DOHH2 (cell line): Measurements from ENCODE around the gene CEACAM5.

Source experiments
- H3F3A ChIP-seq: fragments of 200-600 bp; sonication (generic), shearing (Covaris generic); 2 replicates; pipeline ENCODE4 v1.6.0; 2016; ENCODE audit warnings: antibody characterized with exemption, mild to moderate bottlenecking; ENCODE audit not compliant: control insufficient read depth, insufficient read depth
- H3K27ac ChIP-seq: fragments of 200-600 bp; sonication (generic); 2 replicates; pipeline ENCODE4 v1.5.1; 2014; ENCODE audit warnings: low read depth, mild to moderate bottlenecking, low read length, moderate library complexity
- H3K27me3 ChIP-seq: fragments of 200-600 bp; sonication (generic); 2 replicates; pipeline ENCODE4 v1.6.1; 2014; ENCODE audit warnings: mild to moderate bottlenecking, low read length, mixed read lengths; ENCODE audit not compliant: control insufficient read depth
- H3K36me3 ChIP-seq: fragments of 200-600 bp; sonication (generic); 2 replicates; pipeline ENCODE4 v1.6.1; 2014; ENCODE audit warnings: mild to moderate bottlenecking, low read length, moderate library complexity, mixed read lengths; ENCODE audit not compliant: control insufficient read depth
- H3K4me1 ChIP-seq: fragments of 200-600 bp; sonication (generic); 2 replicates; pipeline ENCODE4 v1.6.1; 2014; ENCODE audit warnings: mild to moderate bottlenecking, low read length, mixed read lengths; ENCODE audit not compliant: control insufficient read depth
- H3K4me2 ChIP-seq: fragments of 200-600 bp; sonication (generic); 2 replicates; pipeline ENCODE4 v1.6.0; 2014; ENCODE audit warnings: mild to moderate bottlenecking, low read length, moderate library complexity
- H3K4me3 ChIP-seq: fragments of 200-600 bp; sonication (generic); 2 replicates; pipeline ENCODE4 v1.5.1; 2014; ENCODE audit warnings: mild to moderate bottlenecking, low read length, mixed read lengths
- H3K79me2 ChIP-seq: fragments of 200-600 bp; sonication (generic); 2 replicates; pipeline ENCODE4 v1.6.1; 2014; ENCODE audit warnings: mild to moderate bottlenecking, low read length, mixed read lengths; ENCODE audit not compliant: control insufficient read depth
- H3K9me2 ChIP-seq: fragments of 200-600 bp; sonication (generic); replicated peaks from 2 replicates; pipeline ENCODE4 v1.6.1; 2014; ENCODE audit warnings: mild to moderate bottlenecking, low read length, mixed read lengths; ENCODE audit not compliant: control insufficient read depth
- H3K9me3 ChIP-seq: fragments of 200-600 bp; sonication (generic); 2 replicates; pipeline ENCODE4 v1.6.1; 2014; ENCODE audit warnings: antibody characterized with exemption, low read length, mixed read lengths; ENCODE audit not compliant: control insufficient read depth, insufficient read depth
- H4K20me1 ChIP-seq: fragments of 200-600 bp; sonication (generic); 2 replicates; pipeline ENCODE4 v1.6.0; 2014; ENCODE audit warnings: low read depth, mild to moderate bottlenecking, antibody characterized with exemption, low read length, moderate library complexity; ENCODE audit not compliant: control insufficient read depth, insufficient read depth
- CTCF ChIP-seq: fragments of 200-600 bp; sonication (generic); IDR thresholded peaks from one replicate; pipeline ENCODE4 v1.5.1; 2014; ENCODE audit warnings: antibody characterized with exemption, mild to moderate bottlenecking, low read depth, low read length; ENCODE audit not compliant: poor library complexity, severe bottlenecking
- EZH2phosphoT487 ChIP-seq: fragments of 200-600 bp; sonication (generic); IDR thresholded peaks from 2 replicates; pipeline ENCODE4 v1.6.1; 2017; ENCODE audit warnings: borderline replicate concordance, mild to moderate bottlenecking, antibody characterized with exemption, low read length, moderate library complexity, mixed read lengths

The CEACAM5 gene

GRCh38 chr19:41735071-41735600, 26.7 kb downstream of the CEACAM5 start:
- H3K4me3 ChIP-seq = no peak overlapping the region
- no peaks in the 10 kb centered on the region for H3K36me3 ChIP-seq
- H3K27ac ChIP-seq = no peak overlapping the region
- H4K20me1 ChIP-seq = no peaks in the 10 kb centered on the region
- no peaks in the 10 kb centered on the region for H3K9me2 ChIP-seq
- no peak overlapping the region for H3K4me2 ChIP-seq
- H3K79me2 ChIP-seq = no peaks in the 10 kb centered on the region
- no peaks in the 10 kb centered on the region for H3K4me1 ChIP-seq
- no peaks in the 10 kb centered on the region for H3K9me3 ChIP-seq
- H3K27me3 ChIP-seq = peaks cover 46% of the 10 kb centered on the region
- TF ChIP-seq EZH2phosphoT487 = no peak
- no peaks in the 10 kb centered on the region for H3F3A ChIP-seq

- Histone ChIP-seq H3K4me1 (0 out of 2 replicates have a peak, but pooled peaks cover under 1% of the 10 kb centered on the region), H4K20me1 (no peaks in the 10 kb centered on the region), H3K36me3 (no peaks in the 10 kb centered on the region), H3K9me3 (no peaks in the 10 kb centered on the region), H3F3A (no peaks in the 10 kb centered on the region), H3K4me3 (no peak overlapping the region), H3K27me3 (peaks cover 39% of the 10 kb centered on the region), H3K4me2 (no peak overlapping the region), H3K79me2 (no peaks in the 10 kb centered on the region), H3K27ac (no peak overlapping the region), H3K9me2 (no peaks in the 10 kb centered on the region)
- TF ChIP-seq EZH2phosphoT487 = no peak
- TF ChIP-seq CTCF = no peak
Observed at GRCh38 chr19:41739361-41739760, 30.9 kb downstream of the CEACAM5 start.

- no peak for TF ChIP-seq EZH2phosphoT487
- TF ChIP-seq CTCF = no peak
- Histone ChIP-seq H4K20me1 (no peaks in the 10 kb centered on the region), H3K27ac (no peak overlapping the region), H3K27me3 (peaks cover 30% of the 10 kb centered on the region), H3K4me2 (no peak overlapping the region), H3K9me2 (no peaks in the 10 kb centered on the region), H3F3A (no peaks in the 10 kb centered on the region), H3K9me3 (no peaks in the 10 kb centered on the region), H3K4me1 (peaks cover 7% of the 10 kb centered on the region), H3K79me2 (no peaks in the 10 kb centered on the region), H3K4me3 (no peak overlapping the region), H3K36me3 (no peaks in the 10 kb centered on the region)
Observed at GRCh38 chr19:41740415-41741243, 32.2 kb downstream of the CEACAM5 start.

- H3K36me3 ChIP-seq = no peaks in the 10 kb centered on the region
- no peaks in the 10 kb centered on the region for H4K20me1 ChIP-seq
- no peaks in the 10 kb centered on the region for H3F3A ChIP-seq
- TF ChIP-seq CTCF = no peak
- no peak for TF ChIP-seq EZH2phosphoT487
- no peaks in the 10 kb centered on the region for H3K9me3 ChIP-seq
- H3K27ac ChIP-seq = no peak overlapping the region
- H3K79me2 ChIP-seq = no peaks in the 10 kb centered on the region
- H3K4me1 ChIP-seq = peaks cover 7% of the 10 kb centered on the region
- no peak overlapping the region for H3K4me3 ChIP-seq
- H3K9me2 ChIP-seq = no peaks in the 10 kb centered on the region
- no peak overlapping the region for H3K4me2 ChIP-seq
- H3K27me3 ChIP-seq = peaks cover 32% of the 10 kb centered on the region
Observed at GRCh38 chr19:41741244-41741554, 32.8 kb downstream of the CEACAM5 start.
